ENCODE results near the gene EXOC1. TPM values are rescaled to one million over a fixed set of nuclear protein-coding genes. Genes with fewer than 3 reads are reported as not detected.

EXOC1 gene
- total RNA-seq, 1 experiment from 2014 or later = 17.6 TPM

GRCh38 chr4:55903577-55903976, 50.1 kb downstream of the EXOC1 start:
- peaks cover 0 to 2% of the 10 kb centered on the region in 2 experiments; a peak in 2 of 4 replicates for H3K36me3 ChIP-seq (ENCODE audit: control insufficient read depth in 1 of 2, insufficient read depth in 2 of 2, low read length in 2 of 2)

More at GRCh38 chr4:55903577-55903976, 50.1 kb downstream of the EXOC1 start:
- ATAC-seq = no peak
- DNase-seq (ENCODE audit: low read depth, low spot score) = no peak
- ChIA-PET RAD21 (ENCODE audit: low non-redundant PET in 1 of 2, low total read pairs in 2 of 2, uncharacterized antibody in 2 of 2, unreplicated experiment in 2 of 2) (no interaction called here), CTCF (no interaction called here), POLR2A (no interaction called here)
- Histone ChIP-seq H3K9me3 (ENCODE audit: control insufficient read depth in 1 of 2, insufficient read depth in 1 of 2, low read depth in 1 of 2, low read length in 2 of 2) (no peaks in the 10 kb centered on the region), H4K20me1 (ENCODE audit: insufficient read depth) (no peaks in the 10 kb centered on the region), H3K79me2 (ENCODE audit: insufficient read depth, low read length) (no peaks in the 10 kb centered on the region), H3K27me3 (ENCODE audit: insufficient read depth, low read length) (no peaks in the 10 kb centered on the region), H3K4me1 (ENCODE audit: control insufficient read depth in 1 of 2, insufficient read depth in 2 of 2, low read length in 2 of 2) (peaks cover 3 to 14% of the 10 kb centered on the region in 2 experiments; a peak in 3 of 4 replicates), H3K27ac (ENCODE audit: low read depth, low read length) (no peak overlapping the region), H2AFZ (ENCODE audit: low read depth, low read length, poor library complexity, severe bottlenecking) (no peak overlapping the region), H3K9ac (ENCODE audit: low read length) (no peak overlapping the region), H3K4me3 (replicated peaks in 1 of 2; ENCODE audit: low read depth in 1 of 2, low read length in 2 of 2) (no peak overlapping the region), H3K4me2 (ENCODE audit: low read length) (no peak overlapping the region), H3K9me2 (ENCODE audit: insufficient read depth) (no peaks in the 10 kb centered on the region)
- TF ChIP-seq CBX3 (IDR thresholded peaks at IDR 0.05; ENCODE audit: low read depth) = no peak
- TF ChIP-seq TCF7L2 (IDR thresholded peaks at IDR 0.05; ENCODE audit: borderline replicate concordance, extremely low read depth, insufficient read depth, insufficient read length) = no peak
- no peak for TF ChIP-seq ZNF274 (IDR thresholded peaks at IDR 0.05; ENCODE audit: low read depth, low read length)
- TF ChIP-seq REST (IDR thresholded peaks at IDR 0.05; ENCODE audit: low read depth) = no peak
- TF ChIP-seq, protein P1, sequence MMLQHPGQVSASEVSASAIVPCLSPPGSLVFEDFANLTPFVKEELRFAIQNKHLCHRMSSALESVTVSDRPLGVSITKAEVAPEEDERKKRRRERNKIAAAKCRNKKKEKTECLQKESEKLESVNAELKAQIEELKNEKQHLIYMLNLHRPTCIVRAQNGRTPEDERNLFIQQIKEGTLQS (IDR thresholded peaks at IDR 0.05) = no peak
- TF ChIP-seq ZFX (IDR thresholded peaks at IDR 0.05) = no peak
- no peak for TF ChIP-seq EZH2 (IDR thresholded peaks at IDR 0.05)
- no peak for TF ChIP-seq SP1 (IDR thresholded peaks at IDR 0.05; ENCODE audit: low read depth)
- no peak for TF ChIP-seq CEBPB (IDR thresholded peaks at IDR 0.05; ENCODE audit: low read depth)
- no peak for TF ChIP-seq EZH2phosphoT487 (IDR thresholded peaks at IDR 0.05; ENCODE audit: borderline replicate concordance)
- TF ChIP-seq ZBTB33 (IDR thresholded peaks at IDR 0.05; ENCODE audit: extremely low read depth, insufficient replicate concordance, low read length) = no peak
- TF ChIP-seq RAD21 (IDR thresholded peaks at IDR 0.05; ENCODE audit: low read depth) = no peak
- TF ChIP-seq ELF1 (IDR thresholded peaks at IDR 0.05; ENCODE audit: borderline replicate concordance, low read depth) = no peak
- no peak for TF ChIP-seq MAX (IDR thresholded peaks at IDR 0.05)
- no peak for TF ChIP-seq FOSL1 (IDR thresholded peaks at IDR 0.05; ENCODE audit: low read depth)
- TF ChIP-seq JUND (IDR thresholded peaks at IDR 0.05) = no peak
- no peak for TF ChIP-seq EGR1 (IDR thresholded peaks at IDR 0.05; ENCODE audit: low read depth)
- TF ChIP-seq, protein P2, sequence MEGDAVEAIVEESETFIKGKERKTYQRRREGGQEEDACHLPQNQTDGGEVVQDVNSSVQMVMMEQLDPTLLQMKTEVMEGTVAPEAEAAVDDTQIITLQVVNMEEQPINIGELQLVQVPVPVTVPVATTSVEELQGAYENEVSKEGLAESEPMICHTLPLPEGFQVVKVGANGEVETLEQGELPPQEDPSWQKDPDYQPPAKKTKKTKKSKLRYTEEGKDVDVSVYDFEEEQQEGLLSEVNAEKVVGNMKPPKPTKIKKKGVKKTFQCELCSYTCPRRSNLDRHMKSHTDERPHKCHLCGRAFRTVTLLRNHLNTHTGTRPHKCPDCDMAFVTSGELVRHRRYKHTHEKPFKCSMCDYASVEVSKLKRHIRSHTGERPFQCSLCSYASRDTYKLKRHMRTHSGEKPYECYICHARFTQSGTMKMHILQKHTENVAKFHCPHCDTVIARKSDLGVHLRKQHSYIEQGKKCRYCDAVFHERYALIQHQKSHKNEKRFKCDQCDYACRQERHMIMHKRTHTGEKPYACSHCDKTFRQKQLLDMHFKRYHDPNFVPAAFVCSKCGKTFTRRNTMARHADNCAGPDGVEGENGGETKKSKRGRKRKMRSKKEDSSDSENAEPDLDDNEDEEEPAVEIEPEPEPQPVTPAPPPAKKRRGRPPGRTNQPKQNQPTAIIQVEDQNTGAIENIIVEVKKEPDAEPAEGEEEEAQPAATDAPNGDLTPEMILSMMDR (IDR thresholded peaks at IDR 0.05 in 2 of 3, conservative IDR thresholded peaks at IDR 0.05 in 1 of 3; ENCODE audit: borderline replicate concordance in 1 of 3, insufficient read depth in 1 of 3, low read depth in 2 of 3, low read length in 2 of 3) = no peak
- intact Hi-C loops (cut with micrococcal nuclease) = no loop called here
- BruUV-seq (replicated peaks) = no TSS peak
